ENCODE data around the gene CRYBA4.

- TF ChIP-seq, protein P1, sequence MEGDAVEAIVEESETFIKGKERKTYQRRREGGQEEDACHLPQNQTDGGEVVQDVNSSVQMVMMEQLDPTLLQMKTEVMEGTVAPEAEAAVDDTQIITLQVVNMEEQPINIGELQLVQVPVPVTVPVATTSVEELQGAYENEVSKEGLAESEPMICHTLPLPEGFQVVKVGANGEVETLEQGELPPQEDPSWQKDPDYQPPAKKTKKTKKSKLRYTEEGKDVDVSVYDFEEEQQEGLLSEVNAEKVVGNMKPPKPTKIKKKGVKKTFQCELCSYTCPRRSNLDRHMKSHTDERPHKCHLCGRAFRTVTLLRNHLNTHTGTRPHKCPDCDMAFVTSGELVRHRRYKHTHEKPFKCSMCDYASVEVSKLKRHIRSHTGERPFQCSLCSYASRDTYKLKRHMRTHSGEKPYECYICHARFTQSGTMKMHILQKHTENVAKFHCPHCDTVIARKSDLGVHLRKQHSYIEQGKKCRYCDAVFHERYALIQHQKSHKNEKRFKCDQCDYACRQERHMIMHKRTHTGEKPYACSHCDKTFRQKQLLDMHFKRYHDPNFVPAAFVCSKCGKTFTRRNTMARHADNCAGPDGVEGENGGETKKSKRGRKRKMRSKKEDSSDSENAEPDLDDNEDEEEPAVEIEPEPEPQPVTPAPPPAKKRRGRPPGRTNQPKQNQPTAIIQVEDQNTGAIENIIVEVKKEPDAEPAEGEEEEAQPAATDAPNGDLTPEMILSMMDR (IDR thresholded peaks at IDR 0.05; ENCODE audit: low read length) = no peak
- TF ChIP-seq EZH2 (IDR thresholded peaks at IDR 0.05; ENCODE audit: borderline replicate concordance, low read length) = no peak
These were observed 54.0 kb downstream of the CRYBA4 start for GRCh38 chr22:26675687-26676268.
